Left lobe of liver (tissue), 2 donors: Measurements from ENCODE around the gene CDHR5. TPM values are rescaled to one million over a fixed set of nuclear protein-coding genes. Genes with fewer than 3 reads are reported as not detected.
A peak's percentile ranks its signal among the peaks of the same experiment; 100 is the strongest.
"Not testable (repeated sequence)": the region's sequence is repeated elsewhere in the genome, so short reads cannot be mapped to it uniquely, and the experiment has no call there.

Source experiments
- ATAC-seq: fragments of 200-7000 bp; cut with Tn5 transposase; one replicate; pipeline ENCODE4 v1.9.1; 2020; ENCODE audit warnings: mild to moderate bottlenecking, moderate library complexity
- DNase-seq: peaks from one replicate; pipeline ENCODE4 v3.0.0-alpha.2; 2020; ENCODE audit warnings: low spot score
- total RNA-seq: library from RNA; stranded (reverse); gene quantifications from one replicate; pipeline ENCODE4 v1.2.1, GENCODE V29; 2021
- donor health status: DM: no; HTN: no; CAD: no; lungs with moderate emphysema.
- donor health status: DM: no; HTN: yes; CAD: no.

CDHR5 gene, protein sequence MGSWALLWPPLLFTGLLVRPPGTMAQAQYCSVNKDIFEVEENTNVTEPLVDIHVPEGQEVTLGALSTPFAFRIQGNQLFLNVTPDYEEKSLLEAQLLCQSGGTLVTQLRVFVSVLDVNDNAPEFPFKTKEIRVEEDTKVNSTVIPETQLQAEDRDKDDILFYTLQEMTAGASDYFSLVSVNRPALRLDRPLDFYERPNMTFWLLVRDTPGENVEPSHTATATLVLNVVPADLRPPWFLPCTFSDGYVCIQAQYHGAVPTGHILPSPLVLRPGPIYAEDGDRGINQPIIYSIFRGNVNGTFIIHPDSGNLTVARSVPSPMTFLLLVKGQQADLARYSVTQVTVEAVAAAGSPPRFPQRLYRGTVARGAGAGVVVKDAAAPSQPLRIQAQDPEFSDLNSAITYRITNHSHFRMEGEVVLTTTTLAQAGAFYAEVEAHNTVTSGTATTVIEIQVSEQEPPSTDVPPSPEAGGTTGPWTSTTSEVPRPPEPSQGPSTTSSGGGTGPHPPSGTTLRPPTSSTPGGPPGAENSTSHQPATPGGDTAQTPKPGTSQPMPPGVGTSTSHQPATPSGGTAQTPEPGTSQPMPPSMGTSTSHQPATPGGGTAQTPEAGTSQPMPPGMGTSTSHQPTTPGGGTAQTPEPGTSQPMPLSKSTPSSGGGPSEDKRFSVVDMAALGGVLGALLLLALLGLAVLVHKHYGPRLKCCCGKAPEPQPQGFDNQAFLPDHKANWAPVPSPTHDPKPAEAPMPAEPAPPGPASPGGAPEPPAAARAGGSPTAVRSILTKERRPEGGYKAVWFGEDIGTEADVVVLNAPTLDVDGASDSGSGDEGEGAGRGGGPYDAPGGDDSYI
- total RNA-seq, result 64.8 TPM

GRCh38 chr11:624705-625635 is at the start of gene CDHR5:
Gene CDHR5, minus strand, starts transcription at chr11:624955. Its CDS starts 53 bp downstream, at chr11:624902.
- DNase-seq (peak; percentile 63), ATAC-seq (peak; percentile 75)

DNA sequence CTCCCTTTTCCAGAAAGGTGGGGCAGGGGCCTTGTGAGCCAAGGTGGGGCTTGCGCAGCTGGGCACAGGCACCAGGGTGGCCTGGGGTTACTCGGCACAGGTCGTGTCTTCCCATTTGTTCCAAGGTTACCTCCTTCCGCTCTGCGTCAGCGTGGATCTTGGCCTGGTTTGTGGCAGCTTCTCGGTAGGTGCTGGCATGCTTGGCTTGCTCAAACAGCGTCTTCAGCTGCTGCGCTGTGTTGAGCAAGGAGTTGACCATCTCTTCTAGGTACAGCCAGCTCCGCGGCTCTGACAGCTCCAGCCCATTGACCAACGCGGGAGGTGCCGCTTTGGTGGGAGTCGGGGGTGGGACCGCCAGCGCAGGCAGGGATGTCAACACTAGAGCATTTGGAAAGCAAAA is 49.7 kb upstream of the CDHR5 start:
- no peak for DNase-seq
- ATAC-seq, result no peak

- DNase-seq (no peak), ATAC-seq (no peak)
Observed at GRCh38 chr11:673866-674265, 49.1 kb upstream of the CDHR5 start.

- DNase-seq (no peak), ATAC-seq (peak; percentile 36)
Observed at GRCh38 chr11:665704-666281, 41.0 kb upstream of the CDHR5 start.

- no peak for ATAC-seq
Observed at GRCh38 chr11:665062-665703, 40.4 kb upstream of the CDHR5 start.

GRCh38 chr11:662689-663274 is 38.0 kb upstream of the CDHR5 start:
- DNase-seq, result peak; percentile 79

More at GRCh38 chr11:665062-665703, 40.4 kb upstream of the CDHR5 start:
- no peak for DNase-seq

GRCh38 chr11:660681-661444 is 36.1 kb upstream of the CDHR5 start:
- DNase-seq (no peak), ATAC-seq (no peak)

More at GRCh38 chr11:662689-663274, 38.0 kb upstream of the CDHR5 start:
- peak; percentile 81 for ATAC-seq

GRCh38 chr11:660281-660680 is 35.5 kb upstream of the CDHR5 start:
- DNase-seq, result no peak
- ATAC-seq, result no peak

DNA sequence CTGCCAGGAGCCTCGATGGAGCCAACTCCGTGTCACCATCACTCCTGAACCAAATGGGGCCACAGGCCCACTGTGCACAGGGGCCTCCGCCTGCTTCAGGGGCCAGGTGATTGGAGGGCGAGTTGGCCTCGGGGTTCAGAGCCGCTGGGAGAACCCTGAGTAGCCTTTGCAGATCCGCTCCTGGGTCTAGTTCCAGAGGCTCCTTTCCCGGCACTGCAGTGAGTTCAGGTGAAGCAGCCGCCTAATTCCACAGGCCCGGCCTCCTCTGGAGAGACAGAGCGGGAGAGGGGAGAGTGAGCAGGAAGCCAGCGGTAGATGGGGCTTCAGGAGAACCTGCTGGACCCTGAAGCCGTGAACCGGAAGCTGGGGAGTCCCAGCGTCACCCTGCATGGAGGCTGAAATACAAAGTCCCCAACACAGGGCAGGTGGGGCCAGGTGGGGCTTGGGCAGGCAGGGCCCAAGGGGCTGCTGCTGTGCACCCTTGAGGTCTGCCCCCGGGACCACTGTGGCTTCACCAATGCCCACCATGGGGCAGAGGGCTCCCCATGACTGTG is 34.9 kb upstream of the CDHR5 start:
- DNase-seq (no peak), ATAC-seq (no peak)

DNA sequence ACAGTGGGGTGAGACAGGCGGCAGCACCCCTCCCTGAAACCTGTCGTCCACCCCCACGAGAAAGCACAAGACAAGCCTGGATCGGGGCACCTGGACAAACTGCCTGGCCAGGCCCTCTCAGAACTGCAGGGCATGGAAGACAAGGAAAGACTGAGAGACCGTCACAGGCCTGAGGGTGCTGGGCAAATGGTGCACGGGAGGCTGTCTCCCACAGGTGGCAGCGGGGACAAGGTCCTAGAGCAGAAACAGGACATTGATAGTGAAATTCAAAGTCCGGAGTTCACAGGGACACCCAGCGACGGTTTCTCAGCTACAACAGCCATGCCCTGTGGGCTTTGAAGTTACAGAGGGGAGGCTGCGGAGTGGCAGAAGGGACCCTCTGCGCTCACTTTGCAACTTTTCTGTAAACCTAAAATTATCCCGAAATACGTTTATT is 33.0 kb upstream of the CDHR5 start:
- DNase-seq, result peak; percentile 83
- peak; percentile 71 for ATAC-seq

- no peak for DNase-seq
Observed at GRCh38 chr11:656866-657265, 32.1 kb upstream of the CDHR5 start.

GRCh38 chr11:656426-656825 is 31.7 kb upstream of the CDHR5 start:
- ATAC-seq (no peak), DNase-seq (no peak)

More at GRCh38 chr11:656866-657265, 32.1 kb upstream of the CDHR5 start:
- no peak for ATAC-seq

DNA sequence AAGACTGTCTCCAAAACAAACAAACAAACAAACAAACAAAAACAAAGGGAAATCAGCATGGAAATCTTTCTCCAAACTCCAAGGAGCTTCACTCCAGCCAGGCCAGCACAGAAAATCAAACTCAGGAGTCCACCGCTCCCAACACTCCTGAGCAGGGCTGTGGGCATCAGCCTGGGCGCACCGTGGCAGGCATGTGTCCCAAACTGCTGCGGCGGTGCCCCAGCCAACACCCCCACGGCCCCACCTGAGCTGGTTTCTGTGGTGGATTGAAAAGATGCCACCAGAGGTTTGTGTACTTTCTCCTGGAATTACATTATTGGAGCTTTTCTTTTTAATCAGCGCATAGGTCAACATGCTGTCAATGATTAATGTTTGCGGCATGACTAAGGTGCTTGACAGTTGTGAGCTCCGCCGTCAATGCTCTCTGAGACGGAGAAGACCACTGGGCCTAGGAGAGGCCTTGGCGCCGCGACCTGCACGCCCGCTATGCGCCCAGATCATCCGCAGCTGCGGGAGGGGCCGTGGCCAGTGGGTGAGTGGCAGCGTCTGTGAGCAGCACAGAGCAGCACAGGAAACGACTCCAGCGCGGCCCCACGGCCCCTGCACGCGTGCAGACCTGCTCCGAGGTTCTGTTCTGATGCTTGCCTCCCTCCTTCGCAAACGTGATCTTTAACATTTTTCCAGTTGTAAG is 30.4 kb upstream of the CDHR5 start:
- peak; percentile 64 for ATAC-seq
- peak; percentile 77 for DNase-seq

DNA sequence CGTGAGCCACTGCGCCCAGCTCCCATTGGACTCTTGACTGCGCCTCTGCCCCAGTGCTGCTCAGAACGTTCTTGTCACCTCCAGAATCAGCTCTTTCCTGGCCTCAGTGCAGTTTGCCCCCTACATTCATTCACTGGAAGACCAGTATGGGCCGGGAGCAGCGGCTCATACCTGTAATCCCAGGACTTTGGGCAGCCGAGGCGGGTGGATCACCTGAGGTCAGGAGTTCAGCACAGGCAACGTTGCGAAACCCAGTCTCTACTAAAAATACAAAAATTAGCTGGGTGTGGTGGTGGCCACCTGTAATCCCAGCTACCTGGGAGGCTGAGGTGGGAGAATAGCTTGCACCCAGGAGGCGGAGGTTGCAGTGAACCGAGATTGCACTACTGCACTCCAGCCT is 29.7 kb upstream of the CDHR5 start:
- peak; percentile 48 for ATAC-seq

DNA sequence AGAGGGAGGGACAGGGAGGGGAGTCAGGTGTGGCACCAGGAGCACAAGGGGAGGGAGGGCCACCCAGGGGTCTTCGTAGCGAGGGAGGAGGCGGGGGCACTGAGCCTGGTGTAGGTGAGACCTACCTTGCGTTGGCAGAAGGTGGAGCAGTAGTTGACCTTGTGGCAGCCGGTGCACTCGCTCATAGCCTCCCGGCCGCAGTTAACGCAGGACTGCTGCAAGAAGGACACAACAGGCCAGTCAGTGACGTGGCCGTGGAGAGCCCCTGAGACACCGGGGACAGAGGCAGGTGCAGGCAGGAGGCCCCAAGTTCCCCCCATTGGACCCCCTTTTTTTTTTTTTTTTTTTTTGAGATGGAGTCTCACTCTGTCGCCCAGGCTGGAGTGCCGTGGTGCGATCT is 29.1 kb upstream of the CDHR5 start:
- no peak for DNase-seq
- ATAC-seq, result no peak

More for the DNA sequence above, 29.7 kb upstream of the CDHR5 start:
- DNase-seq, result peak; percentile 84

DNA sequence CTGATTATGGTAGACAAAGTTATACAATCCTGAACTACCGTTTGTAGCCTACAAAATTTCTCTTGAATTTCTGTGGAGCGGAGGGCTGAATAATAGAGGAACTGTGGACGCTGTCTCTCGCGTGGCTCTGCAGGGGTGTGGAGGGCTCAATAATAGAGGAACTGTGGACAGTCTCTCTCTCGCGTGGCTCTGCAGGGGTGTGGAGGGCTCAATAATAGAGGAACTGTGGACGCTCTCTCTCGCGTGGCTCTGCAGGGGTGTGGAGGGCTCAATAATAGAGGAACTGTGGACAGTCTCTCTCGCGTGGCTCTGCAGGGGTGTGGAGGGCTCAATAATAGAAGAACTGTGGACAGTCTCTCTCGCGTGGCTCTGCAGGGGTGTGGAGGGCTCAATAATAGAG is 28.4 kb upstream of the CDHR5 start:
- not testable (repeated sequence) for ATAC-seq

DNA sequence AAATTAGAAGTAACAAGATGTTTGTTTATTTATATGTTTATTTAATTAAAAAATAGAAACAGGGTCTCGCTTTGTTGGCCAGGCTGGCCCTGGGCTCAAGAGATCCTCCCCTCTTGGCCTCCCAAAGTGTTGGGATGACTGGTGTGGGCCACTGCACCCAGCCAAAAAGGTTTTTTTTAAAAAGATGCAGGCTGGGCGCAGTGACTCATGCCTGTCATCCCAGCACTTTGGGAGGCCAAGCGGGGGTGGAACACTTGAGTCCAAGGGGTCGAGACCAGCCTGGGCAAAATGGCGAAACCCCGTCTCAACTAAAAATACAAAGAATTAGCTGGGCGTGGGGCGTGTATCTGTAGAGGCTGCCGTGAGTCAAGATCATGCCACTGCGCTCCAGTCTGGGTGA is 25.7 kb upstream of the CDHR5 start:
- DNase-seq (no peak), ATAC-seq (no peak)

More for the DNA sequence above, 28.4 kb upstream of the CDHR5 start:
- DNase-seq, result not testable (repeated sequence)
